ENCODE measurements around the gene NBL1.

NBL1 gene

DNA sequence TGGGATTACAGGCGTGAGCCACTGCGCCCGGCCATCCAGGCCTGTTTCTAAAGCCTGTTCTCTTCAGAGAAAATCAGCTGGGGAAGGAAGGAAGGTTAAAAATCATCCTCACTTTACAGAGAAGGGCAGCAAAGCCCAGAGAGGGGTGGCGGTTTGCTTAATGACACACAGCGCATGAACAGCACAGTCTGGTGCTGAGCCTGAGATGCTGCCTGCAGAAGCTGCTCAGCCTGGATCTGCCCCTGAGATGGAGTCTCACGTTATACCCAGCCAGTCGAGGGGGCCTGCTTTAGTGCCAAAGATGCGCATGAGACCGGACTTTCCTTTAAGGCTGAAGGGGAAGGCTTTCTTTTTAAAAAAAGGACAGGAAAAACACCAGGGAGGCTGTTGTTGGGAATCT lies 41.9 kb downstream of the NBL1 start:
- no peak overlapping the region for H3K4me3 ChIP-seq (ENCODE audit: low read depth, low read length)
- no peak overlapping the region for H2AFZ ChIP-seq (ENCODE audit: low read length, unreplicated experiment)
- H3K27me3 ChIP-seq (ENCODE audit: insufficient read depth, low read length) = no peaks in the 10 kb centered on the region
- peaks cover 14% of the 10 kb centered on the region for H3K4me1 ChIP-seq (ENCODE audit: control insufficient read depth, insufficient read depth, low read length, unreplicated experiment)
- peaks cover 9% of the 10 kb centered on the region; the same call in 1 of the 2 replicates for H3K36me3 ChIP-seq (ENCODE audit: insufficient read depth, low read length)
- no peak overlapping the region for H3K27ac ChIP-seq (ENCODE audit: low read depth, low read length)
- no peaks in the 10 kb centered on the region for H3K79me2 ChIP-seq (ENCODE audit: control insufficient read depth, insufficient read depth, low read length, unreplicated experiment)

DNA sequence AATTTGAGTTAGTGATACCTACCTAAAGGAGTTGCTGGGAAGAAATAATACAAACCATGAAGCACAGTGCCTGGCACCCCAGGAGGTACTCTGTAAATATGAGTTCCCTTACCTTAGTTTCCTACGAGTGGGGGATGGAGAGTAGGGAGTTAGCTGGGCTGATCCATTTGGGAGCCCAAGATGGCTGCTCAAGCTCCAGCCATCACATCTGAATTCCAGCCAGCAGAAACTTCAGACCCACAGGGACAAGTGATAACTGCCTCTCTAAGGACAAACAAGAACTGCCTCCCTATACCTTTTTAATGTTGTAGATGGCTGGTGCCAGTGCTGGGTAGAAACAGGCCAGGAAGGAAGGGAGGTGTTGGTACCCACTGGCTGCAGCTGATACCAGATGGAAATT lies 43.3 kb downstream of the NBL1 start:
- Histone ChIP-seq H3K79me2 (ENCODE audit: control insufficient read depth, insufficient read depth, low read length, unreplicated experiment) (no peaks in the 10 kb centered on the region), H3K4me3 (ENCODE audit: low read depth, low read length) (no peak overlapping the region), H2AFZ (ENCODE audit: low read length, unreplicated experiment) (no peak overlapping the region), H3K4me1 (ENCODE audit: control insufficient read depth, insufficient read depth, low read length, unreplicated experiment) (peaks cover 9% of the 10 kb centered on the region), H3K27ac (ENCODE audit: low read depth, low read length) (no peak overlapping the region), H3K27me3 (ENCODE audit: insufficient read depth, low read length) (no peaks in the 10 kb centered on the region), H3K36me3 (ENCODE audit: insufficient read depth, low read length) (peaks cover 13% of the 10 kb centered on the region; the same call in 1 of the 2 replicates)

DNA sequence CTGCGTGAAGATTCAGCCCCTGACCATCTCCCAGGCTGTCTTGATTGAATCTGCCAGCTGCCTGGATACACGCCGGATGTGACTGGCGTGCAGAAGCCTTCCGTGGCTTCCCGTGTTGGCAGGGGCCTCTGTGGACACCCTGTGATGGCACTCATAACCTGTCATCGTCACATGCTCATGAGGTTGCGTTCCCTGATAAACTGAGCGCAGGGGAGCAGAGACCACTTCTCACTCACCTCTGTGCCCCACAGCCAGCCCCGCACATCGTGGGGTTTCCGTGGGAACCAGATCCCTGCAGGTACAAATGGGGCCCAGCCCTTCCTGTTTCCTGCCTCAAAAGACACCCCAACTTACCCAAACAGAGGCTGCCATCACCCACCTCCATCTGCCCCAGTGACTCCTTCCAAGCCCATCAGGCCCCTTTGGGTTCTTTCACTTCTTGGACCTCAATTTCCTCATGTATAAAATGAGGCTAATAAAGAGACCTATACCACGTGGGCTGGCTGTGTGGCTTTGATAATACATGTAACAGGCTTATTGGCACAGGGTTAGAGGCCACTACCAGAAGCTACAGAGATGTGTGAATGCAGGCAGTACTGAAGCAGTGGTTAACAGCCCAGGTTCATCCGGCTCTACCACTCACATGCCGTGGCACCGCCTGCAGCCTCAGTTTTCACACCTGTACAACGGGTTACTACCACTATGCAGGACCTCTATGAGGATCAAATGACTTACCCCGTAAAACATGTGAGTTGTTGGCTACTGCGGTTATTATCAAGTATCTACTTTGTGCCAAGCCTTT lies 44.1 kb downstream of the NBL1 start:
- peaks cover 13% of the 10 kb centered on the region; the same call in 1 of the 2 replicates for H3K36me3 ChIP-seq (ENCODE audit: insufficient read depth, low read length)
- no peaks in the 10 kb centered on the region for H3K79me2 ChIP-seq (ENCODE audit: control insufficient read depth, insufficient read depth, low read length, unreplicated experiment)
- peaks cover 1% of the 10 kb centered on the region for H3K4me1 ChIP-seq (ENCODE audit: control insufficient read depth, insufficient read depth, low read length, unreplicated experiment)
- H3K4me3 ChIP-seq (ENCODE audit: low read depth, low read length) = no peak overlapping the region
- no peak overlapping the region for H3K27ac ChIP-seq (ENCODE audit: low read depth, low read length)
- H2AFZ ChIP-seq (ENCODE audit: low read length, unreplicated experiment) = no peak overlapping the region
- H3K27me3 ChIP-seq (ENCODE audit: insufficient read depth, low read length) = no peaks in the 10 kb centered on the region

DNA sequence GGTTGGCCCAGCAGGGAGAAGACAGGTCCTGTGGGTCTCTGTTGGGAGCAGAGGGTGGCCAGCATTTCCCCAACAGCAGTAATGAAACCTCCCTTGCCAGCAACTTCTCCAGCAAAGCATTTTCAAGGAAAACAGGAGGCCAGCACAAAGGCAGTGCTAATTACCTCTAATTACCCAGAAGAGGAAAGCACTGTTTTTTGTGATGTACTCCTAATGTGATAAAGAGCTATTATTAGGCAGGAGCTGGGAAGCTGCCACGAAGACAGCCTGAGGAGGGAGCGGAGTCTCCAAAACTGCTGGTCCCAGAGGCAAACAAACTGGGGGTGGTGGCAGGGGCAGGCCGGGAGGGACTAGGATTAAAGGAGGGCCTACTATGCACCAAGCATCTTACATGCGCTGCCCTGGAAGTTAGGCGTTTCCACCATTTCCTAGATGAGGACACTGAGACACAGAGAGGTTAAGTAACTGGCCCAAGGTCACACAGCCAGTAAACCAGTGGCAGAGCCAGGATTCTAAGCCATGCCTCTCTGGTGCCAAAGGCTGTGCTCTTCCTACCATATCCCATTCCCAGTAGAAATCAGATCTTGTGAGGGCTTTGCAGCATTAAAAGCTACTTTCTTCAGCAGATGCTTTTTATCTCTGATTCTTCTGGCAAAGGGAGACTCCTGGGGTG lies 45.1 kb downstream of the NBL1 start:
- peaks cover 13% of the 10 kb centered on the region; the same call in 1 of the 2 replicates for H3K36me3 ChIP-seq (ENCODE audit: insufficient read depth, low read length)
- H3K79me2 ChIP-seq (ENCODE audit: control insufficient read depth, insufficient read depth, low read length, unreplicated experiment) = no peaks in the 10 kb centered on the region
- H2AFZ ChIP-seq (ENCODE audit: low read length, unreplicated experiment) = no peak overlapping the region
- H3K27ac ChIP-seq (ENCODE audit: low read depth, low read length) = no peak overlapping the region
- no peaks in the 10 kb centered on the region for H3K27me3 ChIP-seq (ENCODE audit: insufficient read depth, low read length)
- H3K4me3 ChIP-seq (ENCODE audit: low read depth, low read length) = no peak overlapping the region
- H3K4me1 ChIP-seq (ENCODE audit: control insufficient read depth, insufficient read depth, low read length, unreplicated experiment) = no peaks in the 10 kb centered on the region

DNA sequence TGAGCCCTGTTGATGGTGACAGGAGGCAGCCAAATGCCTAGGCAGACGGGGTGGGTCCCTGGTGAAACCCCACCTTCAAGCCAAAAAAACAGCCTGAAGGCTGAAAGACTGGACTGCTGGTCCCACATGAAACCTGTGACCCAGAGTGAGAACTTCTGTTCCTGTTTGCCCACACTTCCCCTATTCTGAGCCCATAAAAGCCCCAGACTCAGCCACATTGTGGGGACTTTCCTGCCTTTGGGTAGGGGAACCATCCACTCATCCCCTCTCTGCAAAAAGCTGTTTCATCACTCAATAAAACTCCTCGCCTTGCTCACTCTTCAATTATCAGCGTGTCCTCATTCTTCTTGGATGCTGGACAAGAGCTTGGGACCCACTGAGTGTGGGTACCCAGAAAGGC lies 45.7 kb downstream of the NBL1 start:
- H3K36me3 ChIP-seq (ENCODE audit: insufficient read depth, low read length) = peaks cover 13% of the 10 kb centered on the region; the same call in 1 of the 2 replicates
- no peaks in the 10 kb centered on the region for H3K79me2 ChIP-seq (ENCODE audit: control insufficient read depth, insufficient read depth, low read length, unreplicated experiment)
- H2AFZ ChIP-seq (ENCODE audit: low read length, unreplicated experiment) = no peak overlapping the region
- no peaks in the 10 kb centered on the region for H3K4me1 ChIP-seq (ENCODE audit: control insufficient read depth, insufficient read depth, low read length, unreplicated experiment)
- no peak overlapping the region for H3K4me3 ChIP-seq (ENCODE audit: low read depth, low read length)
- no peak overlapping the region for H3K27ac ChIP-seq (ENCODE audit: low read depth, low read length)
- H3K27me3 ChIP-seq (ENCODE audit: insufficient read depth, low read length) = no peaks in the 10 kb centered on the region

DNA sequence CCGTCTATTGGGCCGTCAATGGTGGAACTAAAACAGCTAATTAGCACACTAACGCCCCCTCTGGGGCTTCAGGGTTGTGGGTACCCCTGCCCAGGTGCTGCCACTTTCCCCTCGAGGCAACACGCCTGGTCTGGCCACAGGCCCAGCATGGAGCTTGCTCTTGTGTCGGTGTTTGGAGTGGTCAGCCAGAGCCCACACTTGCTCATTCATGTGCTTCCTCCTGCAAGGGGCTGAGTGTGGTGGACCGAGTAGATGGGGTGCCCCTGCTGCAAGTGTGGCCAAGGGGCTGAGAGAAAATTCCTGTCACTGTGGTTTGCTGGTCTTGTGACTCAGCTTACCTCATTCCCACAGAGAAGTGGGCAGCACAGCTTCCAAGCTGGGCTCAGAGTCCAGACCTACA lies 46.2 kb downstream of the NBL1 start:
- H3K27ac ChIP-seq (ENCODE audit: low read depth, low read length) = no peak overlapping the region
- H3K79me2 ChIP-seq (ENCODE audit: control insufficient read depth, insufficient read depth, low read length, unreplicated experiment) = no peaks in the 10 kb centered on the region
- no peaks in the 10 kb centered on the region for H3K4me1 ChIP-seq (ENCODE audit: control insufficient read depth, insufficient read depth, low read length, unreplicated experiment)
- no peak overlapping the region for H2AFZ ChIP-seq (ENCODE audit: low read length, unreplicated experiment)
- H3K27me3 ChIP-seq (ENCODE audit: insufficient read depth, low read length) = no peaks in the 10 kb centered on the region
- no peak overlapping the region for H3K4me3 ChIP-seq (ENCODE audit: low read depth, low read length)
- peaks cover 13% of the 10 kb centered on the region; the same call in 1 of the 2 replicates for H3K36me3 ChIP-seq (ENCODE audit: insufficient read depth, low read length)

DNA sequence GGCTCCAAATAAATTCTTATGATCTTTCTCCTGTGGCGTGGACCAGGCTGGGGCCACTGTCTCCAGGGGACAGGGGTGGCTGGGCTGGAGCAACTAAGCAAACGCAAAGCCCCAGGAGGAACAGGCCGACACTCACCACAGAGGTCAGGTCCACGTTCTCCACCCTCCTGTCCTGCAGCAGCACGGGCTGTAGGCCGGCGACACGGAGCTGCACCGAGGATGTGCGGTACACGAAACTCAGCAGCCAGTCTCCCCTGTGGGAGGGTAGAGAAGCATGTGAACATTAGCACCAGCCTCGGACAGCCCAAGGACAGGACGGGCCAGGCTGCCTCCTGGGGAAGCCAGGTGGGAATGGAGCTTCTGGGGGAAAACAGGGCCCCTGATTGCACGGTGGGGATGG lies 50.2 kb downstream of the NBL1 start:
- Histone ChIP-seq H3K79me2 (ENCODE audit: control insufficient read depth, insufficient read depth, low read length, unreplicated experiment) (no peaks in the 10 kb centered on the region), H3K36me3 (ENCODE audit: insufficient read depth, low read length) (peaks cover 13% of the 10 kb centered on the region; the same call in 1 of the 2 replicates), H3K4me1 (ENCODE audit: control insufficient read depth, insufficient read depth, low read length, unreplicated experiment) (no peaks in the 10 kb centered on the region)

DNA sequence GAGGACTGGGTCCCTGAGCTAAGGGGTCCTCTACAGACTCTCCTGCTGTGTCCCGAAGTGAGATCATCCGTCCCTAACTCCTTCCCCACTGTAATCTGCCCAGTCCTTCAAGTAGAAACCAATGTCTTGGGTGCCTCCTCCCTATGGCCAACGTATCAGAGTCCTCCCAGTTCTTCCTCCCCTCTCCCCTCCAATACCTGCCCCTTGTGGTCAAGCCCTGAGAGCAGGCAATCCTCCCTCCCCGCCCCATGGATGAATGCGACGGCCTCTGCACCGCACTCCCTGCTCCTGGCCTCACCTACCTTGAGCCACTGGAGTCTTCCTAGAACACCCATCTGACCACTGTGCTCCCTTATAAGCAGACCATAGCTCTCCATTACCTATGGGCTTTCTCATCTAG lies 51.7 kb downstream of the NBL1 start:
- no peak overlapping the region for H2AFZ ChIP-seq (ENCODE audit: low read length, unreplicated experiment)
- H3K27me3 ChIP-seq (ENCODE audit: insufficient read depth, low read length) = no peaks in the 10 kb centered on the region
- no peak overlapping the region for H3K27ac ChIP-seq (ENCODE audit: low read depth, low read length)
- no peaks in the 10 kb centered on the region for H3K79me2 ChIP-seq (ENCODE audit: control insufficient read depth, insufficient read depth, low read length, unreplicated experiment)
- H3K36me3 ChIP-seq (ENCODE audit: insufficient read depth, low read length) = peaks cover 3% of the 10 kb centered on the region; the same call in 1 of the 2 replicates
- H3K4me3 ChIP-seq (ENCODE audit: low read depth, low read length) = no peak overlapping the region
- H3K4me1 ChIP-seq (ENCODE audit: control insufficient read depth, insufficient read depth, low read length, unreplicated experiment) = no peaks in the 10 kb centered on the region

More for the DNA sequence above, 50.2 kb downstream of the NBL1 start:
- H3K27ac ChIP-seq (ENCODE audit: low read depth, low read length) = no peak overlapping the region
- H3K4me3 ChIP-seq (ENCODE audit: low read depth, low read length) = no peak overlapping the region
- no peaks in the 10 kb centered on the region for H3K27me3 ChIP-seq (ENCODE audit: insufficient read depth, low read length)
- no peak overlapping the region for H2AFZ ChIP-seq (ENCODE audit: low read length, unreplicated experiment)

DNA sequence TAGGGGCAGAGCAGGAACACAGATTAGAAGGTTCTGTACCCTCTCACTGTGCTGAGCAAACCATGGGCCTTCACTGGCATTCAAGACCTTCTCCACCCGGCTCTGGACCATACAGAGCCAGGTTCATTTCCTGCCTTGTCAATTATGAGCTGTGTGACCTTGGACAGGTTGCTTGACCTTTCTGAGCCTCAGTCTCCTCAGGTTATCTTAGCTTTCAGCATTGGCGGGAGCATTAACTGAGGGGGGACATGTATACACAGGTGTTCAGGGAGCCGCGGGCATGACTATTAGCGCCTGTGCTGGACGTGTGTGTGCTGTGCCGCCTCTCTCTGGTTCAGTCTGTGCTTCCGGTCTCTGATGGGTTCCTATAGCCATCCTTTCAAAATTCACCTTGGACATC lies 52.7 kb downstream of the NBL1 start:
- H2AFZ ChIP-seq (ENCODE audit: low read length, unreplicated experiment) = no peak overlapping the region
- H3K4me3 ChIP-seq (ENCODE audit: low read depth, low read length) = no peak overlapping the region
- no peaks in the 10 kb centered on the region for H3K4me1 ChIP-seq (ENCODE audit: control insufficient read depth, insufficient read depth, low read length, unreplicated experiment)
- H3K27me3 ChIP-seq (ENCODE audit: insufficient read depth, low read length) = no peaks in the 10 kb centered on the region
- peaks cover 3% of the 10 kb centered on the region; the same call in 1 of the 2 replicates for H3K36me3 ChIP-seq (ENCODE audit: insufficient read depth, low read length)
- H3K27ac ChIP-seq (ENCODE audit: low read depth, low read length) = no peak overlapping the region
- H3K79me2 ChIP-seq (ENCODE audit: control insufficient read depth, insufficient read depth, low read length, unreplicated experiment) = no peaks in the 10 kb centered on the region

DNA sequence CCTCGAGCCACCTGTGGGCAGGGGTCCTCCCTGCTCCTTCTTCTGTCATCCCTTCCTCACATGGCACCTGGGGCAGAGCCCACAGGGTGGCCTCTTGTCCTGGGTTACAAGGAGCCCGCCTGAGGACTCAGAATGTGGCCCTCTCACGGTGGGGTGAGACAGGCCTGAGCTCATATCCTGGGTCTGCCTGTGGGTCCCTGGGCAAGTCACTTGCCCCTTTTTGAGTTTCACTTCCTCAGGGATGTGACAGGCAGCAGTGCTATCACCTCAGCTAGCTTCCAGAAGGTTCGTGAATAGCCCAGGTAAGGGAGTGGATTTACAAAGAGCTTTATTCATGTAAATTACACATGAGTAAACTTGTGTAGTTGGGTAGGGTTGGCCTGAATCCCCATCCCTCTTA lies 54.1 kb downstream of the NBL1 start:
- H2AFZ ChIP-seq (ENCODE audit: low read length, unreplicated experiment) = no peak overlapping the region
- H3K79me2 ChIP-seq (ENCODE audit: control insufficient read depth, insufficient read depth, low read length, unreplicated experiment) = no peaks in the 10 kb centered on the region
- H3K36me3 ChIP-seq (ENCODE audit: insufficient read depth, low read length) = no peaks in the 10 kb centered on the region
- no peaks in the 10 kb centered on the region for H3K4me1 ChIP-seq (ENCODE audit: control insufficient read depth, insufficient read depth, low read length, unreplicated experiment)
- no peaks in the 10 kb centered on the region for H3K27me3 ChIP-seq (ENCODE audit: insufficient read depth, low read length)
- no peak overlapping the region for H3K4me3 ChIP-seq (ENCODE audit: low read depth, low read length)
- no peak overlapping the region for H3K27ac ChIP-seq (ENCODE audit: low read depth, low read length)
